PC-9 (cell line): Measurements from ENCODE around the gene ATP6V0D1.

Experiments used
- CTCF ChIP-seq: fragments of 200-600 bp; sonication (generic); conservative IDR thresholded peaks from 2 replicates; pipeline ENCODE4 v1.6.1; 2017; ENCODE audit warnings: mixed run types, antibody characterized with exemption, mild to moderate bottlenecking, moderate library complexity
- EZH2 ChIP-seq: fragments of 200-600 bp; sonication (generic); IDR thresholded peaks from 2 replicates; pipeline ENCODE4 v1.8.0; 2017; ENCODE audit warnings: antibody characterized with exemption, low read depth

- no peak for TF ChIP-seq CTCF
- TF ChIP-seq EZH2, result no peak
Measured at GRCh38 chr16:67462279-67462655, 18.7 kb downstream of the ATP6V0D1 start.
